DND-41 (cell line): ENCODE measurements around the gene TRAF3IP1.

Experiments used
- EZH2 ChIP-seq: IDR thresholded peaks from 3 replicates; pipeline ENCODE4 v1.6.1; 2012; ENCODE audit warnings: borderline replicate concordance, low read depth, mild to moderate bottlenecking, moderate library complexity, low read length, inconsistent platforms; ENCODE audit not compliant: severe bottlenecking
- TF ChIP-seq, protein P1 (sequence below): IDR thresholded peaks from 2 replicates; pipeline ENCODE4 v1.5.1; 2012; ENCODE audit warnings: borderline replicate concordance, low read length, moderate library complexity, mild to moderate bottlenecking; ENCODE audit not compliant: poor library complexity, severe bottlenecking; ENCODE audit errors: extremely low read depth

DNA sequence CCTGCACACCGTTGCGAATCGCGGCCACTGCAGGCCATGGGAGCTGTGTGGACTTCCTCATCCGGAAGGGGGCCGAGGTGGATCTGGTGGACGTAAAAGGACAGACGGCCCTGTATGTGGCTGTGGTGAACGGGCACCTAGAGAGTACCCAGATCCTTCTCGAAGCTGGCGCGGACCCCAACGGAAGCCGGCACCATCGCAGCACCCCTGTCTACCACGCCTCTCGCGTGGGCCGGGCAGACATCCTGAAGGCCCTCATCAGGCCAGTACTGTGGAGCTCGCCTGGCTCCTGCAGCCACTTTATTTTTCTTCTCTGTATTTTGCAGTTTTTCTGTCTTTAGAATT, 115.4 kb downstream of the TRAF3IP1 start:
- no peak for TF ChIP-seq EZH2
- TF ChIP-seq, protein P1, sequence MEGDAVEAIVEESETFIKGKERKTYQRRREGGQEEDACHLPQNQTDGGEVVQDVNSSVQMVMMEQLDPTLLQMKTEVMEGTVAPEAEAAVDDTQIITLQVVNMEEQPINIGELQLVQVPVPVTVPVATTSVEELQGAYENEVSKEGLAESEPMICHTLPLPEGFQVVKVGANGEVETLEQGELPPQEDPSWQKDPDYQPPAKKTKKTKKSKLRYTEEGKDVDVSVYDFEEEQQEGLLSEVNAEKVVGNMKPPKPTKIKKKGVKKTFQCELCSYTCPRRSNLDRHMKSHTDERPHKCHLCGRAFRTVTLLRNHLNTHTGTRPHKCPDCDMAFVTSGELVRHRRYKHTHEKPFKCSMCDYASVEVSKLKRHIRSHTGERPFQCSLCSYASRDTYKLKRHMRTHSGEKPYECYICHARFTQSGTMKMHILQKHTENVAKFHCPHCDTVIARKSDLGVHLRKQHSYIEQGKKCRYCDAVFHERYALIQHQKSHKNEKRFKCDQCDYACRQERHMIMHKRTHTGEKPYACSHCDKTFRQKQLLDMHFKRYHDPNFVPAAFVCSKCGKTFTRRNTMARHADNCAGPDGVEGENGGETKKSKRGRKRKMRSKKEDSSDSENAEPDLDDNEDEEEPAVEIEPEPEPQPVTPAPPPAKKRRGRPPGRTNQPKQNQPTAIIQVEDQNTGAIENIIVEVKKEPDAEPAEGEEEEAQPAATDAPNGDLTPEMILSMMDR, result no peak
